ENCODE data around the gene UGT2A3.
"Not testable (repeated sequence)": the region's sequence is repeated elsewhere in the genome, so short reads cannot be mapped to it uniquely, and the experiment has no call there.

UGT2A3 gene

GRCh38 chr4:68951078-68951805 is at the start of gene UGT2A3:
Gene UGT2A3, minus strand, starts transcription at chr4:68951804. Its CDS starts 44 bp downstream, at chr4:68951760.
- DNase-seq, result no peak

DNA sequence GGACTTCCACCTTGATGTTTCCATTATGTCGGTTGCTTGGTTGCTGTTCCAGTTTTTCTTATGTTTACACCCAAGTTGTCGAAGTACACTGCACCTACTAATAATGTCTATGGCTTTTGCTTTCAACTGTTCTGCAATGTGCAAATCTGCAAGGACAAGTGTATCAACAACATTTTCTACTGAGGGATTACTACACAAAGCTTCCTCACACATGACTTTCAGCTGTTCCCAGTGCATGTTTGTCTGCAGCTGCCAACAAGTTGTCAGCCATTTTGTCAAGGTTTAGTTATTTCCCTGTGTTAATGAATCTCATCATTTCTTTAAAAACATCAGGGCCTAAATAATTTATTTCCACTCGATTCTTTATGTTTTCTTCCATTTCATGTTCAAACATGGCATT is 45.4 kb upstream of the UGT2A3 start:
- no peak for DNase-seq

GRCh38 chr4:68995292-68995691 is 43.7 kb upstream of the UGT2A3 start:
- DNase-seq, result no peak

DNA sequence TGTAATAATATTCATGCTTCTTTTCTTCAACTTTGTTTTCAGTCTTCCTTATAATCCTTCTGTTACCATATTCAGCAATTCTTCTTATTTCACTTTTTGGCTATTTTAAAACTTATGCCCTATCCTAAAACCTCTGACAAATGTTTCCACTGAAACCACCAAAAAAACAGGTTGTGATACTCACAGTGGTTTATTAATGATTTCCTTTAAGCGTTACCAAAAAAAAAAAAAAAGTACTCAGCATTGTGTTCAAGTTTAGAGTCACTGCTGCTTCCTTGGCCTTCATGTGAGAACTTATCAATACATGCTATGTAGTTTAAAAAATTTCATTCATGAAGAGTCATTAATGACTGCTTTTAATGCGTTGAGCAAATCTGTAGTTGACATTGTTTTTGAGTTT is 35.4 kb upstream of the UGT2A3 start:
- DNase-seq, result no peak

DNA sequence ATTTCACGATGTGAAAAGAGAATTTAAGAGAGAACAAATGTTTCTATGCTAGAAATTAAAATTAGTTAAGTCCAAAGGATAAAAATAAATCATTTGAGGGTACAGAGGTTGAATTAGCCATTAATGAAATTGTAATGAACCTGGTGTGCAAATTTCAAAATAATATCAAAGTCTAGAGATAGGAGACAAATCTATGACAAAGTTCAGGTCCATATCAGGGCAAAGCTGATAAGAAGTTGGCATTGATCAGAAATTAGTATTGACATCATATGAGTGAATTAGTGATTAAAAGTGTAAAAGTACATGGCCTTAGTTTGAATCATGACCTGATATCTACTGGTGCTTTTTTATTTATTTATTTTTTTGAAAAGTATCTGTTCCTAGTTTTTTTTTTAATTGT is 33.8 kb upstream of the UGT2A3 start:
- DNase-seq, result no peak

GRCh38 chr4:68984947-68985346 is 33.3 kb upstream of the UGT2A3 start:
- DNase-seq, result no peak

DNA sequence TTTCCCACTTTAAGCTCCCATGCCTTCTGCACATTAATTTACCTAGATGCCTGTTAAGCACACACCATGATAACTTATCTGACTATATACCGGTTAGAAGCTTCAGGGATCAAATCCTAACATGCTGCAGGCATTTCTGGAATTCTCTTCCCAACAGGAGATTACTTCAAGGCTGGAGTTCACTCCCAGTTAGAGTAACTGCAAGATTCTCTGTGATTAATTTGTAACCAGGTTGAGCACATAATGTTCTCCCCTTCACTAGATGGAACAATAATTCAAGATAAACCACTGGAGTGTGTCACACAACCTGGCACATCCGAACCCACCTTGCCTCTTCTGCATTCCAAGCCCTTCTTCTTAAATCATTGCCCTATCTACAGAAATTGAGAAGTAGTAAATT is 11.8 kb upstream of the UGT2A3 start:
- no peak for DNase-seq

DNA sequence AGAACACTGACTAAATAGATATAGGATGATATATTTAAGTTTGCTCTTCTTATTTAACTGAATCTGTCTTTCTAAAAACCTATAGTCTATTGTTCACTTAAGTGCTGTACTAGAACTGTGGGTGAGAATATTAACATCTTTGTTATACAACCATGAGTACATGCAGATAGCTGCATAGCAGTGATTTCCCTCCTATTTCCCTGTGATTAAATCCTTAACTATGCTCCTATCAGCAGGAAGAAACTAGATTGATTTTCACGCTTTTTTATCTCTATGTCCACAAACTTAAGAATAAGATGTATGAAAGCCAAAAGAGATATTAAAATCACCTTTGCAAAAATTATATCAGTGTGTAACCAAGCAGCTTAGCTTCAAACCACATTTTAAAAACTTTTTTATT is 11.3 kb upstream of the UGT2A3 start:
- no peak for DNase-seq

DNA sequence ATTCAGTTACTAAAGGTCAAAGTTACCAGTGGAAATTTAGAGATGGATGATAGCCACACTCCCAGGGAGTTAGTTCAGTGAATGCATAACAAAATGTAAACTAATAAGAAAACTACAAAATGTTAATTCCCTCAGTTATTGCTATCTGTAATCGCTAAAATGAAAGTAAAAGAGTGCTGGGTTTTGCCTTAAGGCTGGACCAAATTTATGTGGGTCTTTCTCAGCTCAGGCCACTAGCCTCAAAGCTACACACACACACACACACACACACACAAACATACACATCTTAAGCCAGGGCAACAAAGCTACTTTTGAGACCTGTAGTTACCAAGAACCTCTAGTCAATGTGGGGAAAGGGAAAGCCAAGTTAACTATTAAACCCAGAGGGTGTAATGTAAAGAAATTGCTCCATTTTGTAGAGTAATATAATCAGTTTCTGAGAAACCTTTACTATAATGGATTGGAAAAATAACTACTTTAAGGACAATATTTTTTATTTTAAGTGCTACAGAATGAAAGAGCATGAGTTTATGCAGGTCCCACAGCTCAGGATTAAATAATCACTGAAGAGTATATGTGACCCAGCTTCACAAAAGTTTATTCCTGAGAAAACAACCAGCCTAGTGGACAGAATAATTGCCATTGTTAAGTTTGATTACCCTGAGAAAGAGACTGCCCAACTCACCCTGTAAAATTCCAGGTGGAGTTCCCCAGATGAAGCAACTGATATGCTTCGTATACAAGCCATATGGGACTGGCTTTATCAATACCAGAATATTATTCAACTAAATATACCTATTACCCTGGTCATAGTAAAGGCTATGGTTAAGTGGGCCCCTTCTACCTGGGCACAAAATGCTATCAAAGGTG is 8.9 kb upstream of the UGT2A3 start:
- DNase-seq, result no peak

- DNase-seq, result not testable (repeated sequence)
Measured at GRCh38 chr4:68959085-68959484, 7.5 kb upstream of the UGT2A3 start.

DNA sequence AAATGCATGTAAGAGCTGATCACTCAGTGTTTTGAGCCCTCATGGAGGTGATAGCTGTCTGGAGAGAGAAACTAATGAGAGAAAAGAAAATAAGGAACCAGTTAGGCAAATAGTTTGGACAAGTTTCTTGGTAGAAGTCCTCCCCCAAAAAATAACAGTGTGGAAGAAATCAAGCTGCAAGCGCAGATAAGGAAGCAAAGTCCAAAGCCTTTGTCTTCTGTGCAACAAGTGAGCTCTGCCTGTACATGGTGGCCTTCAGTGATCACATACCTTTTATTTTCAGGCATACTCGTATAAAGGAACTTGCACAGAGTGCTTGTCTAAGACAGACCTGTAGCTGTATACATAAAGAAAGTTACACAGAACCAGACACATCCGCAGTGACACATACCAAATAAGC is 2.5 kb upstream of the UGT2A3 start:
- no peak for DNase-seq

DNA sequence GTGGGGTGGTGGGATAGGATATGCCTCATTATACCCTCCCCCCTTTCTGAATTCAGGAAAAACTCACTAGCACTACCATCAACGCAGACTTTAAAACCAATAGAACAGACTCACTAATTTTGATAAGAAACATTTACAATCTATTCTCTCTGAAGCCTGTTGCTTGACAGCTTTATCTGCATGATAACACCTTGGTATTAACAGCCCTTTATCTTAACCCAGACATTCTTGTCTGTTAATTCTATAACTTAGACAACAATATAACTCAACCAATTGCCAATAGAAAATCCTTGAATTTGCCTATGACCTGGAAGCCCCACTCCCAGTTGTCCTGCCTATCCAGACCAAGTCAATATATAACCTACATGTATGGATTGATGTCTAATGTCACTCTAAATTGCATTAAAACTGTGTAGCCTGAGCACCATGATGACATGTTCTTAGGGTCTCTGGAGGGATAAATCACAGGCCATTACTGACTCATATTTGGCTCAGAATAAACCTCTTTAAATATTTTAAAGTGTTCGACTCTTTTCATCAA is 1.5 kb upstream of the UGT2A3 start:
- DNase-seq, result no peak

DNA sequence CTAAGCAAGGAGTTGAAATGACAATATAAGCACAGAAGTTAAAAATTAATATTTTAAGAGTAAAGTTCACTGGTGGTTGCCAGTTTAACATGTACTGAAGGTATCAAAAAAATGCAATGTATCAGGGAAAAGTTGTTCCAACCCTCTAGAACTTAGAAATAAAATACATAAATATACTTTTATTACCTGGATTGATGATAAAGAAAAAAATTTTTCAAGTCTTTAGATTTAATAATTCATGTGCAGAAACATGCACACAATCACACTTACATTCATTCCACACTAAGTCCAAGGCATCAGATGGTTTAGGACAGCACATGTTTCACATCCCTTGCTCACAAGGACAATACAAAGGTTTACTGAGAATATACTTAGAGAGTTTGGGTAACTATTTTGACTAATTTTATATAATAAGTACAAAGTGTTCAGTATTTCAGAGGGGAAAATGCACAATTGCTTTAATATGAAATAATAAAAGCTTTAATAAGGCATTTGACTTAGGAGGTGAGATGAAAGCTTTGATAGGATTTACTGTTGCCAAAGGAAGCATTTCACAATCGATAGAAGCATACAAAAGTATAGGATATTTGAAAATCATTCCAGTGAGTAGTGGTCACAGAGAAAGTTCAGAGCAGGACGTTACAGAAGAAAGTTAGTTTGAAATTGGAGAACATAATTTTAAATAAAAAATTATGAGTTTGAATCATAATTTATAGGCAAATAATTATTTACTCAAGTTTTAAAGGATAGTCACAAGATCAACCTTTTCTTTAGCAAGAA is 392 bp upstream of the UGT2A3 start:
- no peak for DNase-seq

DNA sequence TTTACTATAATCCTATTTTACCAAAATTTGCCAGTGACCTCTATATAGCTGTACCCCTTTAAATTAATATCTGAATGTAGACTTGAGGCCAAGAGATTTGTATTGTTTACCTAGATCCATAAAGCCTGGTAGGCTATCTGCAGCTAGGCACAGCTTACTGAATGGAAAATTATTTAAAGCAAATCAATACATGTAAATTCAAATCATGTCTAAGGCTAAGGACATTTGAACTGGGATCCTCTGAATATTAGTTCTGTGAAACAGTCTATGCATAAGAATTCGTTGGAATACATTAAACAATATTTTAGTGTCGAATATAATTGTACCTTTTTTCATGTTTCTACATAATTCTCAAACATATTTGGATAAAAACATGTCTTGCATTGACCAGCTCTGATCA is 1.6 kb downstream of the UGT2A3 start:
- DNase-seq, result no peak

DNA sequence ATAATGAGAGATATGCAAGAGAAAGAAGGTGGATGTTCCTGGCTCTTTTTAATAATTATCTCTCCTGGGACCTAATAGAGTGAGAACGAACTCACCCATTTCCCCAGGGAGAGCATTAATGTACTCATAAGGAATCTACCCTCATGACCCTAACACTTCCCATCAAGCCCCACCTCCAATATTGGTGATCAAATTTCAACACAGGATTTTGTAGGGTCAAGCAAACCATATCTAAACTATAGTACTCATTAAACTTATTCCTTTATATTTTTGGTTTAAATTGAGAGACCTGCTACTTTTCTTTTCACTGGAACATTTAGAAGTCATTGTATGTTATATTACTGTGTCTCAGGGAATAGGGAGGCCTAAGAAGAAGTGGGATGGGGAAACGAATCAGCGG is 2.6 kb downstream of the UGT2A3 start:
- no peak for DNase-seq

DNA sequence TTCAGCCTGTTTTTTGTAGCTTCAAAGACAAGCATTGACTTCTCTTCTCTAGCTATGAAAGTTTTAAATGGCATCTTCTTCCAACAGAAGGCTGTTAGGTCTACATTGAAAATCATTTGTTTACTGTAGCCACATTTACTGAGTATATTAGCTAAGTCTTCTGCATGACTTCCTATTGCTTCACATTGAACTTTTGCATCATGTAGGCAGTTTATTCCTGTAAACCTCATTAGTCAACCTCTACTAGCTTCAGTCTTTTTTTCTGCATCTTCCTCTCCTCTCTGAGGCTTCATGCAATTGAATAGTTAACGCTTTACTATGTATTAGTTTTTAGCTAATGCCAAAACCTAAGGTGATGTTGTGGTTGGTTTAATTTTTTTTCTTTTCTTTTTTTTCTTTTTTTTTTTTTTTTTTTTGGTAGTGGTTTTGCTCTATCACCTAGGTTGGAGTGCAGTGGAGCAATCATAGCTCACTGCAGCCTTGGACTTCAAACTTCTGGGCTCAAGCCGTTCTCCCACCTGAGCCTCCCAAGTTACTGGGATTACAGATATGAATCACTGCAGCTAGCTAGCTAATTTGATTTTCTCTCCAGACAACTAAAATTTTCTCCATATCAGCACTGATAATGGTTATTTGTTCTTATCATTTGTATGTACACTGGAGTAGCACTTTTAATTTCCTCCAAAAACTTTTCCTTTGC is 3.4 kb downstream of the UGT2A3 start:
- DNase-seq, result no peak

- no peak for DNase-seq
Measured at GRCh38 chr4:68929076-68929737, 22.4 kb downstream of the UGT2A3 start.

DNA sequence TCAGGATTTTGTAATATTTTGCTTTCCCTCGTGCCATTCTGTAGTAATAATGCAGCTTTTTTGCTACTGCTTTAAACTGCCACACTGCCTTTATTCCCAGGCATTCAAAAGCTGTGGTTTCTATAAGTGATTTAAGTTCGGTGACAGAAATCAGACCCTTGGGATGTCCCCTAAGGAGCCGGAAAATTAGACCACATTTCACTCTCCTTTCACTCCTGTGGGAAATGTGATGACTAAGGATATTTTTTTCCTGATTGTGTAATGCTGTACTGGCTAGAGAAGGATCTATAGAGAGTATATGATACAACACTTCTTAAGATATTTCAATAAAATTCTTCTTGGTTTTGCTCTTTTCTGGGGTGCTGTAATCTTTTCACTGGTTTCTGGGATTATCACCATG is 24.4 kb downstream of the UGT2A3 start:
- DNase-seq, result no peak

DNA sequence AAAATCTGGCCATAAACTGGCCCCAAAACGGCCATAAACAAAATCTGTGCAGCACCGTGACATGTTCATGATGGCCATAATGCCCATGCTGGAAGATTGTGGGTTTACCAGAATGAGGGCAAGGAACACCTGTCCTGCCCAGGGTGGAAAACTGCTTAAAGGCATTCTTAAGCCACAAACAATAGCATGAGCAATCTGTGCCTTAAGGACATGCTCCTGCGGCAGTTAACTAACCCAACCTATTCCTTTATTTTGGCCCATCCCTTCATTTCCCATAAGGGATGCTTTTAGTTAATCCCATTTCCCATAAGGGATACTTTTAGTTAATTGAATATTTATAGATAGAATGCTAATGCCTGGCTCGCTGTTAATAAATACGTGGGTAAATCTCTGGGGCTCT is 29.4 kb downstream of the UGT2A3 start:
- DNase-seq, result not testable (repeated sequence)

- no peak for DNase-seq
Measured at GRCh38 chr4:68921051-68921450, 30.6 kb downstream of the UGT2A3 start.

DNA sequence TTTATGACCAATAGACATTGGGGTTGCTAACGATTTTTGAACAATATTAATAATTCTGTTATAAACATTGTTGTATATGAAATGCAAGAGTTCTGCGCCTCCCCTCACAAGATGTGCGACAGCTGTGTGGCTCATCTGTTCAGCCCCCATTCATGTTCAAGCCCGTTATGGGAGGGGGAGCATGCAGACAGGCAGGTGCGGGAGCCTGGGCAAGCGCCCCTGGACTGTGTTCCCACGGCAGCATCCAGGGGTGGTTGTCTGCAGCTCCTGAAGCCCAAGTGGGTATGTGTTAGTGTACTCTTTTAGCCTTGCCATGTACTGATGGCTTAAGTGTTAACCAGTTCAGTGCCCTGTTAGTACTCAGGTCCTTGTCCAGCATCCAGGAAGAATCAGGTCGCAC is 34.6 kb downstream of the UGT2A3 start:
- no peak for DNase-seq

DNA sequence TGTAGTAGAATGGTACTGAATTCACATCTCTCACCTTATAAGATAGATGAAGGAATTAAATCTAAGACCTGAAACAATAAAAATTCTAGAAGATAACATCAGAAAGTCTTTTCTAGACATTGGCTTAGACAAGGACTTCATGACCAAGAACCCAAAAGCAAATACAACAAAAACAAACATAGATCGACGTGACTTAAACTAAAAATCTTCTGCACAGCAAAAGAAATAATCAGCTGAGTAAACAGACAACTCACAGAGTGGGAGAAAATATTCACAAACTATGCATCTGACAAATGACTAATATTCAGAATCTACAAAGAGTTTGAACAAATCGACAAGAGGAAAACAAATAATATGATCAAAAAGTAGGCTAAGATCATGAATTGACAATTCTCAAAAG is 38.8 kb downstream of the UGT2A3 start:
- no peak for DNase-seq
